Activated CD4-positive, alpha-beta memory T cell treated with anti-CD3 and anti-CD28 coated beads, Interleukin-2, amount 10 ng/mL, durations not matched to agents 7 days and 5 days (primary cell): ENCODE data around the gene DROSHA. TPM values are rescaled to one million over a fixed set of nuclear protein-coding genes. Genes with fewer than 3 reads are reported as not detected.
"Not testable (repeated sequence)": the region's sequence is repeated elsewhere in the genome, so short reads cannot be mapped to it uniquely, and the experiment has no call there.

Source experiments
- CTCF ChIA-PET: fragments of 350-600 bp; sonication (Branson Sonifier 250); formaldehyde crosslinking; loops from one replicate; lab custom pipeline; 2021; ENCODE audit warnings: antibody characterized with exemption, inconsistent platforms; lab: Charles Lee
- POLR2A ChIA-PET: fragments of 350-600 bp; sonication (Branson Sonifier 250); formaldehyde crosslinking; loops from one replicate; lab custom pipeline; 2021; ENCODE audit warnings: antibody characterized with exemption; lab: Charles Lee
- DNase-seq: peaks from one replicate; pipeline ENCODE4 v3.0.0-alpha.2; 2020
- H3K27ac Mint-ChIP-seq: one replicate; pipeline ENCODE4 v1.8.0; 2021; ENCODE audit warnings: mild to moderate bottlenecking, mixed read lengths
- H3K27me3 Mint-ChIP-seq: one replicate; pipeline ENCODE4 v1.8.0; 2021; ENCODE audit warnings: mixed read lengths
- H3K36me3 Mint-ChIP-seq: one replicate; pipeline ENCODE4 v1.8.0; 2021; ENCODE audit warnings: low read depth, mixed read lengths
- H3K4me1 Mint-ChIP-seq: one replicate; pipeline ENCODE4 v1.8.0; 2021; ENCODE audit warnings: mixed read lengths
- H3K4me3 Mint-ChIP-seq: one replicate; pipeline ENCODE4 v1.8.0; 2021; ENCODE audit warnings: mild to moderate bottlenecking, mixed read lengths
- H3K9me3 Mint-ChIP-seq: one replicate; pipeline ENCODE4 v1.8.0; 2021; ENCODE audit warnings: mixed read lengths
- total RNA-seq, 2 experiments: library from RNA; stranded (reverse); gene quantifications; one replicate each; pipeline ENCODE4 v1.2.3, GENCODE V29; 2021

DROSHA gene
- total RNA-seq, 2 experiments from 2014 or later = 55.4 to 61.0 TPM

DNA sequence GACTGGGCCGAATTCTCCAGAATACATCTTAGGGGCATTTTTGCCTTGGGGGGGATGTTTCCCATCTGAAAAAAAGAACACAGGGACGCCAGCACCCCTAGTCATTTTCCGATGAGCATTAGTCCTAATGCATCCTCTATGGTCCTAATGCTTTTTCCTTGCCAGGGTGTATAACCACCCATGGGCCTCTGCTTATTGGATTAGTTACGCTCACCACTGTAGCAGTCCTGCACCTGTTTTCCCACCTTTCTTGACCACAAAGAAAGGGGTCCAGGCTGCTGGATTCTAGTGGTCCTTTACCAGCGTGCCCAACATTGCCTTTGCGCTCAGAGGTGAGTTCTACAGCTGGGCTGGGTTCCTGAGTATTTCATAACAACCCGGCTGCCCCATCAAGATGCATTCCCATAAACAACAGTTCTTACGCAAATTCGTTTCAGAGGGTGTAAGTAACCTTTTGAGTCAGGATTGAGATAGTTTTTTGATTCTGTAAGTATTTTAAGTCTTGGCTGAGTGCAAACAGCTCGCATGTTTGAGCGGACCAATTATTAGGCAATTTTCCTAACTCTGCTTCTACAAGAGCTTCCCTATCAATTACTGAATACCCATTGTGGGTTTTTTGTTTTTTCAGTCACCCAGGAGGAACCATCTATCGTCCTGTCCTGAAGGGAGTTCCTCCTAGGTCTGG, 135.1 kb downstream of the DROSHA start:
- no peak overlapping the region for H3K4me3 Mint-ChIP-seq
- H3K9me3 Mint-ChIP-seq = no peaks in the 10 kb centered on the region
- ChIA-PET POLR2A (no interaction called here), CTCF (no interaction called here)
- no peaks in the 10 kb centered on the region for H3K27me3 Mint-ChIP-seq
- H3K4me1 Mint-ChIP-seq = no peaks in the 10 kb centered on the region
- DNase-seq = no peak
- peaks cover 9% of the 10 kb centered on the region for H3K36me3 Mint-ChIP-seq
- no peak overlapping the region for H3K27ac Mint-ChIP-seq

DNA sequence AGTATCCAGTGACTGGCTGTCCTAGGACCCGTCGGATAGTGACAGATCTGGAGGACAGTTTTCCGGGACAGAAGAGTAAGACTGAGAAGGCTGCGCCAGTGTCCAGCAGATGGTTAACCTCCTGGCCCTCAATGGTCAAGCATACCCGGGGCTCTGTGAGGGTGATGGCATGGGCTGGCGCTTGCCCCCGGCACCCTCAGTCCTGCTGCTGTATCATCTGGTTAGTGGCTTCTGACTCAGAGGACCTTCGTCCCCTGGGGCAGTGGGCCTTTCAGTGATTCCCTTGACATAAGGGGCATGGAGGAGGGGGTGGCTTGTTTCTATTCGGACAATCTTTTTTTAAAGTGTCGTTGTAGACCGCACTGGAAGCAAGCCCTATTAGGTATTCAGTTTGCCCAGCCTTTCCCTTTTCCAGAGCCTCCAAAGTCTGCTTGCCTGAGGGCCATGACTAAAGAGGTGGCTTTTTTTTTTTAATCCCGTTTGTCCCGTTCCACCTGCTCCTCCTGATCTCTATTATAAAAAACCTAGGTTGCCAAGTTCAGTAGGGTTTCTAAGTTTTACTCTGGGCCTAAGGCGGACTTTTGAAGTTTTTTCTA, 136.3 kb downstream of the DROSHA start:
- H3K4me3 Mint-ChIP-seq, DNase-seq, H3K9me3 Mint-ChIP-seq, POLR2A ChIA-PET, H3K27me3 Mint-ChIP-seq, H3K27ac Mint-ChIP-seq, CTCF ChIA-PET, H3K4me1 Mint-ChIP-seq, H3K36me3 Mint-ChIP-seq: not testable (repeated sequence)

DNA sequence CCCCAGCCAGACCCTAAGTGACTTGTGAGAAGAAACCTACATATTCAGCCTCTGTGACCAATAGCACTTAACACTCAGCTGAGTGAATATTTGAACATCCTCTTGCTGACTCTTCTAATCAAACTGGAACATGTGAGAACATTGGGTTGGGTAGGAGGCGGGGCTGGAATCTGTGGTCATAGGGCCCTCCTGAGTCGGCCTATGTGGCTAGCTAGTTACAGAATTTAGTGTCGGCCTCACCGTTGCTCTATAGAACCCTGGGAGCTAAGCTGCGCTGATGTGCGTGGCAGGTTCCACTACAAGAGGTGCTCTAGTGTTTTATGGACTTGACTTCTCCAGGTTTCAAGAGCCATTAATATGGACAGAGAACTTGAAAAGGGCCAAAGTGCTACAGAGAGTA, 138.8 kb downstream of the DROSHA start:
- no peak for DNase-seq
- H3K36me3 Mint-ChIP-seq = no peaks in the 10 kb centered on the region
- peaks cover 4% of the 10 kb centered on the region for H3K9me3 Mint-ChIP-seq
- no peak overlapping the region for H3K27ac Mint-ChIP-seq
- no peaks in the 10 kb centered on the region for H3K27me3 Mint-ChIP-seq
- H3K4me3 Mint-ChIP-seq = no peak overlapping the region
- CTCF ChIA-PET = no interaction called here
- POLR2A ChIA-PET = no interaction called here
- H3K4me1 Mint-ChIP-seq = no peaks in the 10 kb centered on the region

DNA sequence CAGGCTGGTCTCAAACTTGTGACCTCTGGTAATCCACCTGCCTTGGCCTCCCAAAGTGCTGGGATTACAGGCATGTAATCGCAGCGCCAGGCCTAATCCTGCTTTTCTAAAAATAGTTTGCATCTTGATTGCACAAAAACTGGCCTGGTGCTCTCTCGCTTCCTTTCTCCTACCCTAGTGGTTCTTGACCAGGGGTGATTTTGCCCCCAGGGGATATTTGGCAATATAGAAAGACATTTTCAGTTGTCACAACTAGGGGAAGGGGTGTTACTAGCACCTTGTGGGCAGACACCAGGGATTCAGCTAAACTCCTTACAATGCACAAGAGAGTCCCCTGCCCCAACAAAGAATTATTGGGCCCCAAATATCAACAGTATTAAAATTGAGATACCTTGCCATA, 139.8 kb downstream of the DROSHA start:
- H3K27me3 Mint-ChIP-seq = no peaks in the 10 kb centered on the region
- H3K36me3 Mint-ChIP-seq = no peaks in the 10 kb centered on the region
- H3K27ac Mint-ChIP-seq = no peak overlapping the region
- H3K9me3 Mint-ChIP-seq = peaks cover 4% of the 10 kb centered on the region
- ChIA-PET CTCF (no interaction called here), POLR2A (no interaction called here)
- H3K4me3 Mint-ChIP-seq = no peak overlapping the region
- DNase-seq = no peak
- H3K4me1 Mint-ChIP-seq = no peaks in the 10 kb centered on the region

DNA sequence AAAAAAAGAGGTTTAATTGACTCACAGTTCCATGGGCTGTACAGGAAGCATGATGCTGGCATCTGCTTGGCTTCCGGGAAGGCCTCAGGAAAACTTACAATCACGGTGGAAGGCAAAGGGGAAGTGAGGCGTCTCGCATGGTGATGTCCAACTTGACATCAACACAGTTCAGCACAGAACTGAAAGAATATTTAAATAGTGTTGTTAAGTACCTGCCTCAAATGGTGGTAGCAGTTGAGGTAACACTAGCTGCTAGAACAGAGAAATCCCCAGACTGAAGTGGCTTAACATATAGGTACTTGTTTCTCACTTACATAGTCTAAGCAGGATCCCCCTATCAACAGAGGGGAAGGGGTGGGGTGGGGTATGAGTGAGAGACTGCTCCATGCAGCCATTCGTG, 141.6 kb downstream of the DROSHA start:
- no peak for DNase-seq
- Mint-ChIP-seq H3K27ac (no peak overlapping the region), H3K36me3 (no peaks in the 10 kb centered on the region), H3K4me3 (no peak overlapping the region), H3K4me1 (no peaks in the 10 kb centered on the region), H3K9me3 (peaks cover 7% of the 10 kb centered on the region), H3K27me3 (no peaks in the 10 kb centered on the region)
- ChIA-PET CTCF (no interaction called here), POLR2A (no interaction called here)

DNA sequence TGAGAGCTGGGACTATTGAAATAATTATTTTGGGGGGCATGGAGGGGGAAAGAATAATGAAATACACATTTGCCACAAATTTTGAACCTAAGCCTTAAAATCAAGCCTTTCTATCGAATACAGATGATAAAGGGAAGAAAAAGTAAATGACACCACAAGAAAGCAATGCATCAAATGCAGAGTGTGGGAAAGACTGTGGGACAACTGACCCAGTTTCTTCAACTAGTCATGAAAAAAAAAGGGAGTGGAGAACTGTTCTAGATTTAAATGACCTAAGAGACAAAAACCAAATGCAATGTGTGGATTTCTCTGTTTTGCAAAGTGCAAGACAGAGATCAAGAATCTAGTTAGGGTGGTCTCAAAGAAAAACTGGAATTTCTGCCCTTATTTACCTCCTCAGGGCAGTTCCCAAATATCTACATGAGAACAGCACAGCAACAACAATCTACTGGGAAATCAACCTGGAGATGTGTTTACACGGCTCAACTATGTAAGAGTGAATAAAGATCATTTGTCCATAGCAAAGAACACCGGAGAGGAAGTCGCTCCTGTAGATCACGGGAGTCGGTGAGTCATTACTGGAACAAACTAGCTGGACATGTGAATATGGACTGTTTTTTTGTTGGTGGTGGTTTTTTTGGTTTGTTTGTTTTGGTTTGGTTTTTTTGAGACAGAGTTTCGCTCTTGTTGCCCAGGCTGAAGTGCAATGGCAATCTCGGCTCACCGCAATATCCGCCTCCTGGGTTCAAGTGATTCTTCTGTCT, 145.9 kb downstream of the DROSHA start:
- Mint-ChIP-seq H3K4me3 (no peak overlapping the region), H3K36me3 (no peaks in the 10 kb centered on the region), H3K27ac (no peak overlapping the region), H3K9me3 (peaks cover 7% of the 10 kb centered on the region), H3K4me1 (no peaks in the 10 kb centered on the region), H3K27me3 (peaks cover 6% of the 10 kb centered on the region)
- ChIA-PET CTCF (no interaction called here), POLR2A (no interaction called here)
- DNase-seq = no peak

DNA sequence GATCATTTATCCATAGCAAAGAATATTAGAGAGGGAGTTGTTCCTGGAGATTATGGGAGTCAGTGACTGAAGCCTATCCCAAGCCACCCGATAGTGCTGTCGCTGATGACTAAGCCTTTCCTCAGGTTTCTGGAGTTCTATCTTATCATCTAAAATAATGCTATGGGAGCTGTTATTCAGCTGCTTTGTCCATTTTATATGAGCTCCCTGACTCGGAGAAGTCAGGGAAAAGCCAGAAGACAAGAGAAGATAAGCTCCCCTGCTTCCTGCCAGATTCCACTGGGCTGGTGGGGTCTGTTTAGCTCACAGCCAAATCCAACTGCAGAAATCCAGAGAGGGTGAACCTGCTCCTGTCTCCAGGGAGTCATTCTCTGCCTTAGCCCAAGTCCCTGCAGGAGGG, 148.2 kb downstream of the DROSHA start:
- H3K27ac Mint-ChIP-seq = no peak overlapping the region
- H3K27me3 Mint-ChIP-seq = peaks cover 6% of the 10 kb centered on the region
- DNase-seq = no peak
- no peak overlapping the region for H3K4me3 Mint-ChIP-seq
- POLR2A ChIA-PET = no interaction called here
- peaks cover 3% of the 10 kb centered on the region for H3K9me3 Mint-ChIP-seq
- no peaks in the 10 kb centered on the region for H3K4me1 Mint-ChIP-seq
- H3K36me3 Mint-ChIP-seq = no peaks in the 10 kb centered on the region
- CTCF ChIA-PET = no interaction called here

DNA sequence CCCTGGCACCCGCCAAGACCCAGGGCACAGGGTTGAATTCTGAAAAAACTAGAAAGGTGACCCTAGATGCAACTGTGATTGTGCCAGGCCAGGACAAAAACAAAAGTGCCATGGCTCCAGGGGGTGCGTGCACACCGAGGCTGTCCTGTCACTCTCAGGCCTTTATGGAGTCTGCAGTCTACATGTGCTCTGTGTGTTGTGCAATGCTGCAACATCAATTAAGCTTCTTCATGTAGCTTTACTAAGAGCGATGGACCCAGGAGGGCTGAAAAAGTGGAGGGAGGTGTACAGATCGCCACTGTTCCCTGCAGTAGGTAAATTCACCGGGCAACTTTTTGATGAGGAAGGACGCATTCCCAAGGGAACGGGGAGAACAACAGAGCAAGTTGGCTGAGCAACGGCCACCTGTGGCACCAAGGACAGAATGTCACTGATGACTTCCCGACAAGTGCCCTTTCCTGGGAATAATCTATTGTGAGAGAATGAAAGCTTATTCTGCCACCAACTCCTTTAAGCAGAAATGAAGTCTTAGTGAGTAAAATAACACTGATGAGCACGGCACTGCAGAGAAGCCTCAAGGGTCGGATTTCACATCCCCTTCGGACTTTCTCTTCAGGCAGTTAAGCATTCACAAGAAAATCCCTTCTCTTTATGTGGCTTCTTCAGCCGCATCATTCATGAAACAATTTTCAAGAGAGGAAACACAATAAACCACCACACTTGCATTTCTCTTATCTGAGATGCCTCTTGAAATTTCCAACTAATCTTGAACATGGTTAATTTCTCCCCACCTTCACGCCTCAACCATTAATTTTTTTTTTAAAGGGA, 149.6 kb downstream of the DROSHA start:
- no peak overlapping the region for H3K27ac Mint-ChIP-seq
- CTCF ChIA-PET = no interaction called here
- H3K36me3 Mint-ChIP-seq = no peaks in the 10 kb centered on the region
- DNase-seq = no peak
- H3K27me3 Mint-ChIP-seq = peaks cover 6% of the 10 kb centered on the region
- POLR2A ChIA-PET = no interaction called here
- no peak overlapping the region for H3K4me3 Mint-ChIP-seq
- no peaks in the 10 kb centered on the region for H3K4me1 Mint-ChIP-seq
- peaks cover 3% of the 10 kb centered on the region for H3K9me3 Mint-ChIP-seq

DNA sequence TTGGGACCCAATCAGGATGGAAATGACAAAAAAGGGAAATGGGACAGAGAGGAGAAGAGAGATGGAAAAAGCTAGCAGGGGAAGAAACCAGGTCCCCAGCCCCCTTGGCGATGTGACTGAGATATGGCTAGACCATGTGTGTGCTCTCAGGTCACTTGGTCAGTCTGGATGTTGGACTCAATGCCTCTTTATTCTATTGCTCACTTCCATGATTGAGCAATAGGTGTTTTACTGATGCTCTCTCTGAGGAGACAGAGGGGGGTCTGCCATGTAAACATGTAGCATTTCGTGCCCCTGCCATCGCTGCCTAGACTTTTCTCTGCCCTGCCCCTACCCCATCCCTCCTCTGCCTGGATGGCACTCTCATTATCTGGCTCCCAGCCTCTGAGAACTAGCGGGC, 150.6 kb downstream of the DROSHA start:
- no peak overlapping the region for H3K4me3 Mint-ChIP-seq
- POLR2A ChIA-PET = no interaction called here
- CTCF ChIA-PET = no interaction called here
- no peak overlapping the region for H3K27ac Mint-ChIP-seq
- no peaks in the 10 kb centered on the region for H3K36me3 Mint-ChIP-seq
- DNase-seq = no peak
- H3K9me3 Mint-ChIP-seq = peaks cover 3% of the 10 kb centered on the region
- H3K4me1 Mint-ChIP-seq = no peaks in the 10 kb centered on the region
- H3K27me3 Mint-ChIP-seq = peaks cover 6% of the 10 kb centered on the region

DNA sequence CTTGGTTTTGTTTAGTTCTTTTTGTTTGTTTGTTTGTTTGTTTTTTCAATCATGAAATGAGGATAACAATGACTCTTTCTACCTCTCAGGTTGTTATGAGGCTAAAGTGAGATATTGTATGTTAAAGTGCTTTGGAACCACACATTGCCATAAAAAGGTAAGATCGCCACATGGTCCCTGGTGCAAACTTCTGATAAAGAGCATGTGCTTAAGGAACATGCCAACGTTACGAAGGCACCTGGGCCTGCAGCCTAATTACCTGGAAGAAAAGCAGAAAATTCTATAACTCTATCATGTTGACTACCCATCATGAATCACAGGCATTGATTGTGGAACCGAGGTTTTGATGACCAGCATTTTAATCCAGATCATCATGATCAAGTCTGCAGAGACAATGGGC, 151.8 kb downstream of the DROSHA start:
- no peak for DNase-seq
- Mint-ChIP-seq H3K27ac (no peak overlapping the region), H3K9me3 (no peaks in the 10 kb centered on the region), H3K4me1 (no peaks in the 10 kb centered on the region), H3K36me3 (no peaks in the 10 kb centered on the region), H3K4me3 (no peak overlapping the region), H3K27me3 (peaks cover 6% of the 10 kb centered on the region)
- CTCF ChIA-PET = no interaction called here
- POLR2A ChIA-PET = no interaction called here

DNA sequence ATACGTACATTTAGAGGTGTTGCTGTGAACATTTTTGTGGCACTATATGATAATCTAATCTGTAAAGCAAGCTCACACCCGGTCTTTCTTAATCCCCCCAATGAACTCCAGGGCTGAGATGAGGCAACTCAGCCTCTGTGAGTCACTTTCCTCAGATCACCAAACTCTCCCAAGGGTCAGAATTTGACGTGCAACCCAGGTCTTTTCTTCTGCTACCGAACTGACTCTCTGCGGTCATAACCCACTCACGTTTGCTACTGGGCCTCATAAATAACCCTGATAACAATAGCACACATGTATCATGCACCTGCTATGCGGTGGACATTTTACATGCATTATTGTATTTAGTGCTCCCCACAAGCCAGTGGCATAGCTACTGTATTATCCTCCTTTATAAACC, 153.1 kb downstream of the DROSHA start:
- Mint-ChIP-seq H3K27ac (no peak overlapping the region), H3K4me1 (no peaks in the 10 kb centered on the region), H3K4me3 (no peak overlapping the region), H3K27me3 (peaks cover 6% of the 10 kb centered on the region), H3K36me3 (no peaks in the 10 kb centered on the region), H3K9me3 (no peaks in the 10 kb centered on the region)
- ChIA-PET POLR2A (no interaction called here), CTCF (no interaction called here)
- no peak for DNase-seq

DNA sequence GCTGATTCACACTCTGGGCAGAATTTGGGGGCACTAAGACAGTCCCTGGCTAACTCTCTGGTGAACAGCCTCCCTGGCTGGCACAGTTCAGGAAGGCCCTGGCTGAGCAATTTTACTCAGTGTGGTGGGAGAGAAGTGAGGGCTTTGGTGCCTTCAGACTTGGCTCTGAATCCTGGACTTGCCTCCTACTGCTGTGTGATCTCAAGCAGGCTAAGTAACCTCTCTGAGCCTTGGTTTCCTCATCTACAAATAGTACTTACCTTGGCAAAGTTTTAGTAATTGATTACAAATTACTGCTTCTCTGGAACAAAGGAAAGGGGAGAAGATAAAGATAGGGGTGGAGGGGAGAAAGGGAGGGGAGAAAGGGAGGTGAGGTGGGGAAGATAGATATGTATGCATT, 153.8 kb downstream of the DROSHA start:
- no peaks in the 10 kb centered on the region for H3K36me3 Mint-ChIP-seq
- peaks cover 6% of the 10 kb centered on the region for H3K27me3 Mint-ChIP-seq
- CTCF ChIA-PET = no interaction called here
- no peaks in the 10 kb centered on the region for H3K9me3 Mint-ChIP-seq
- DNase-seq = no peak
- POLR2A ChIA-PET = no interaction called here
- H3K27ac Mint-ChIP-seq = no peak overlapping the region
- H3K4me1 Mint-ChIP-seq = no peaks in the 10 kb centered on the region
- H3K4me3 Mint-ChIP-seq = no peak overlapping the region

DNA sequence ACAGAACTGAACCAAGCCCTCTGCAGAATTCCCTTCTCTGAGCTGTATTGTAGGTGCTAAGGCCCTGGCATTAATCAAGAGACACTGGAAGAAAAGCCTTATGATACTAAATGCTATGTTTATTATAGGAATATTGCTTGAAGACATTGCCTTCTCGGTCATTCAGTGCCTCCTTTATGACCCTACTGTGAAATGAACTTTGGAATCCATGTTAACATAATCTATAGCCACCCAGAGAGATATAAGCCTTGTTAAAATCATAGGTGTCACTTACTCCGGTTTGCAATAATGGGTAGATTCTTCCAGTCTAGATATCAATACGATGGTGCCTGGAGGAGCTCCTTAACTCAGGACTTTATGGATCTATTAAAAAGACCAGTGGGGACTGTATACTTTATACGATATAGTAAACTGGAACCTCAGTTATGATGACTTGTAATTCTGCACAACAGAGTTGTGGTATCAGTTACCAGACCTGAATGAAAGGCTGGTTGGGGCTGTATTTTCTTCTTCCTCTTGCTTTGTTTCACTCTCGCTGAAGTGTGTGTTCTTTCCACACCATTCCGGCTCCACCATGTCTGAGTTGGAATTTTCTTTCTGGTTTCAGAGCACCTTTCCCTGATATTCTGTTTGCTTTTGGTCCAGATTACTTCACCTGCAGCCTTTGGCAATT, 154.5 kb downstream of the DROSHA start:
- peaks cover 6% of the 10 kb centered on the region for H3K27me3 Mint-ChIP-seq
- POLR2A ChIA-PET = no interaction called here
- H3K4me1 Mint-ChIP-seq = no peaks in the 10 kb centered on the region
- no peak overlapping the region for H3K4me3 Mint-ChIP-seq
- CTCF ChIA-PET = no interaction called here
- no peaks in the 10 kb centered on the region for H3K9me3 Mint-ChIP-seq
- DNase-seq = no peak
- no peaks in the 10 kb centered on the region for H3K36me3 Mint-ChIP-seq
- no peak overlapping the region for H3K27ac Mint-ChIP-seq
